Measurements from ENCODE around the gene ZMAT1. TPM values are rescaled to one million over a fixed set of nuclear protein-coding genes. Genes with fewer than 3 reads are reported as not detected.
"Not testable (repeated sequence)": the region's sequence is repeated elsewhere in the genome, so short reads cannot be mapped to it uniquely, and the experiment has no call there.

ZMAT1 gene
- 1.7 and 2.5 TPM in 2 replicates for total RNA-seq

DNA sequence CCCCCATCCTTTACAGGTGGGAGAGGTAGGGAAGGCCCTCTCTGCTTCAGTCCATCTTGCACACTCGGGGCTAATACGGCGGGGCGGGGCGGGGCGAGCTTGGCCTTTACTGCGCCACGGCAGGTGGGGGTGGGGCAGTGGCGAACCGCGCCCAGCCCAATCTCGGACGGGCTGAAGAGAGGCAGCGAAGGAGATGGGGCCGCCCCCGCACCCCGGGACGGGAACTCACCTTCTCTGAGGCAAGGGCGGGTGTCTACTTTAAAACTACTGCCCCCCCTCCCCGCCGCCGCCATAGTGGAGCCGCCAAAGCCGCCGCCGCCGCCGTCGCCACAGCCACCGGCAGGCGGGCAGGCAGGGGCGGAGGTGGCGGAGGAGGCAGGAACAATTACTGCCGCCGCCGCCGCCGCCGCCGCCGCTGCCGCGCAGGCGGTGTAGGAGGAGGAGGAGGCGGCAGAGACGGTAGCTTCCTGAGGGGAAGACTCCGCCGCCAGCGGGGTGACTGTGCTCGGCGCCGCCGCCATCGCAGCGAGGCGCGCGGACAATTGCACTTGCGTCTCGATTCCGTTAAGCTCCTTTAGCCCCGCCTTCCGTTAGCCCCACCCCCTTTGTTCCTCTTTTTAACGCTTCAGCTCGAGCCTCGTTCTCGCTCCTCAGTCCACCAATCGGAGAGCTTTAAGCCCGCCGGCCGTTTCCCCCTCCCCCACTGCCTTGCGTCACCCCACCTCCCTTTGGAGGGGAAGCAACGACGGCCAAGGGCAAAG lies at the start of gene ZMAT1:
Gene ZMAT1, minus strand, starts transcription at position 540 of the 761 bp plus-strand sequence. Its CDS starts 19 bp downstream, at position 521.
- peaks cover 9% of the 10 kb centered on the region for H3K4me1 Mint-ChIP-seq (ENCODE audit: low read depth)
- peak within 1 kb of the TSS; percentile 89 for H3K27ac Mint-ChIP-seq
- peak; percentile 82 for DNase-seq (ENCODE audit: low spot score)
- H3K36me3 Mint-ChIP-seq (ENCODE audit: low read depth) = peaks cover 3% of the 10 kb centered on the region
- intact Hi-C loops (cut with micrococcal nuclease) = loop anchor here (5.0 kb wide), 2 partner anchors 134 to 514 kb away; no protein-coding TSS in a partner anchor
- H3K9me3 Mint-ChIP-seq = peaks cover 10% of the 10 kb centered on the region
- peak within 1 kb of the TSS; percentile 84 for H3K4me3 Mint-ChIP-seq (ENCODE audit: low read depth)
- H3K27me3 Mint-ChIP-seq (ENCODE audit: low read depth) = no peaks in the 10 kb centered on the region

DNA sequence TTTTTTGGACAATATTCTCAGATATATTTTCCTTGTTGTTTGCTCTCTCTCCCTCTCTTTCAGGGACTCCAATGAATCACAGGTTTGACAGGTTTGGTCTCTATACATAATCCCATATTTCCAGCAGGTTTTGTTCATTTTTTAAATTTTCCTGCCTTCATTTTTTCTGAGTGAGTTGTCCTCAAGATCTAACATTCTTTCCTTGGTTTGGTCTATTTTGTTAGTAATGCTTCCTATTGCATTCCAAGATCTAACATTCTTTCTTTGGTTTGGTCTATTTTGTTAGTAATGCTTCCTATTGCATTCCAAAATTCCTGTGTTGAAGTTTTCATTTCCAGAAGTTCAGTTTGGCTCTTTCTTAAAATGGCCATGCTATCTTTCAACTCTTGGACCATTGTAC lies 45.3 kb upstream of the ZMAT1 start:
- Mint-ChIP-seq H3K9me3 (no peaks in the 10 kb centered on the region), H3K27ac (no peak overlapping the region), H3K36me3 (ENCODE audit: low read depth) (no peaks in the 10 kb centered on the region), H3K4me1 (ENCODE audit: low read depth) (no peaks in the 10 kb centered on the region), H3K27me3 (ENCODE audit: low read depth) (no peaks in the 10 kb centered on the region), H3K4me3 (ENCODE audit: low read depth) (no peak overlapping the region)
- intact Hi-C loops (cut with micrococcal nuclease) = no loop called here
- DNase-seq (ENCODE audit: low spot score) = no peak

- Mint-ChIP-seq H3K36me3 (ENCODE audit: low read depth) (no peaks in the 10 kb centered on the region), H3K27me3 (ENCODE audit: low read depth) (no peaks in the 10 kb centered on the region), H3K4me3 (ENCODE audit: low read depth) (no peak overlapping the region), H3K9me3 (no peaks in the 10 kb centered on the region), H3K4me1 (ENCODE audit: low read depth) (no peaks in the 10 kb centered on the region), H3K27ac (no peak overlapping the region)
- no peak for DNase-seq (ENCODE audit: low spot score)
- intact Hi-C loops (cut with micrococcal nuclease) = no loop called here
Observed at GRCh38 chrX:101973066-101973465, 41.2 kb upstream of the ZMAT1 start.

DNA sequence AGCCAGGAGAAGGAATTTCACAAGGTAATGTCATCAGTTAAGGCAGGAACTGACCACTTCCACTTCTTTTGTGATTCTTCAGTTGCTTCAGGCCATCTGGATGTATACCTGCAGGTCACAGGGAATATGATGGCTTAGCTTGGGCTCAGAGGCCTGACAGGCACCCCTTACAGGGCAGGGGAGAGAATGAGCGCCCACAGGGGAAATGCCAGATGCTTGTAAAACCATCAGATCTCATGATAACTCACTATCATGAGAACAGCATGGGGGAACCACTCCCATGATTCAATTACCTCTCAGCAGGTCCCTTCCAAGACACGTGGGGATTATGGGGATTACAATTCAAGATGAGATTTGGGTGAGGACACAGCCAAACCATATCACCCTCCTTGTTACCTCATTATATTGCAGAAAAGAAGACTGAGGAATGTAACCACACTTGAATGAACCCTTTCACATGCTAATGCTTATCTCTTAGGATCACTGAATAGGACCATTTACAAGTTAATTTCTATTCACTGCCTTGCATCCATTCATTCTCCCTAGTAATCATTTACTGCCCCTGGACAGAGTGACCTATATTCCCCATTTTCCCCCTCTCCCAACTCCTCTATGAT lies 33.2 kb upstream of the ZMAT1 start:
- H3K9me3 Mint-ChIP-seq; intact Hi-C loops (cut with micrococcal nuclease); H3K4me1 Mint-ChIP-seq (ENCODE audit: low read depth); H3K4me3 Mint-ChIP-seq (ENCODE audit: low read depth); DNase-seq (ENCODE audit: low spot score); H3K27me3 Mint-ChIP-seq (ENCODE audit: low read depth); H3K36me3 Mint-ChIP-seq (ENCODE audit: low read depth); H3K27ac Mint-ChIP-seq: not testable (repeated sequence)

GRCh38 chrX:101958139-101958538 lies 26.3 kb upstream of the ZMAT1 start:
- no peak overlapping the region for H3K27ac Mint-ChIP-seq
- intact Hi-C loops (cut with micrococcal nuclease) = no loop called here
- no peaks in the 10 kb centered on the region for H3K27me3 Mint-ChIP-seq (ENCODE audit: low read depth)
- peaks cover 2% of the 10 kb centered on the region for H3K9me3 Mint-ChIP-seq
- H3K4me1 Mint-ChIP-seq (ENCODE audit: low read depth) = no peaks in the 10 kb centered on the region
- no peaks in the 10 kb centered on the region for H3K36me3 Mint-ChIP-seq (ENCODE audit: low read depth)
- no peak for DNase-seq (ENCODE audit: low spot score)
- no peak overlapping the region for H3K4me3 Mint-ChIP-seq (ENCODE audit: low read depth)

DNA sequence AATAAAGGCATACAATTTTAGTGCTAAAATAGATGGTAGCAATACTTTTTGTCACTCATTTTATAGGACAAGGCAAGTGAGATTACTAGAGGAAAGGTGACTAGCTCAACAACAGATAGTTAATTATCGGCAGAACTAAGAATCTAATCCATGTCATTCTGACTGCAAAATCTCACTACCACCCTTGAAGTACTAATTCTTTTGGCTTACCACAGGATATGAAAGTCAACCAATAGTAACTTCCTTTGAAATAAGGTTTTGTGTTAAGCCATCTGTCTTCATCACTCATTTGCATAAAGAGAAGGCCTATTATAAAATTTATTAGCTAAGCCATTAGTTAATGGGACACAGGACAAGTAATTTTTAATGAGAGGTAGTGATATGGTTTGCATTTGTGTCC lies 25.3 kb upstream of the ZMAT1 start:
- Mint-ChIP-seq H3K9me3 (peaks cover 6% of the 10 kb centered on the region), H3K4me1 (ENCODE audit: low read depth) (no peaks in the 10 kb centered on the region), H3K36me3 (ENCODE audit: low read depth) (no peaks in the 10 kb centered on the region), H3K27me3 (ENCODE audit: low read depth) (no peaks in the 10 kb centered on the region), H3K27ac (no peak overlapping the region), H3K4me3 (ENCODE audit: low read depth) (no peak overlapping the region)
- intact Hi-C loops (cut with micrococcal nuclease) = no loop called here
- no peak for DNase-seq (ENCODE audit: low spot score)

GRCh38 chrX:101956556-101956955 lies 24.7 kb upstream of the ZMAT1 start:
- intact Hi-C loops (cut with micrococcal nuclease) = no loop called here

DNA sequence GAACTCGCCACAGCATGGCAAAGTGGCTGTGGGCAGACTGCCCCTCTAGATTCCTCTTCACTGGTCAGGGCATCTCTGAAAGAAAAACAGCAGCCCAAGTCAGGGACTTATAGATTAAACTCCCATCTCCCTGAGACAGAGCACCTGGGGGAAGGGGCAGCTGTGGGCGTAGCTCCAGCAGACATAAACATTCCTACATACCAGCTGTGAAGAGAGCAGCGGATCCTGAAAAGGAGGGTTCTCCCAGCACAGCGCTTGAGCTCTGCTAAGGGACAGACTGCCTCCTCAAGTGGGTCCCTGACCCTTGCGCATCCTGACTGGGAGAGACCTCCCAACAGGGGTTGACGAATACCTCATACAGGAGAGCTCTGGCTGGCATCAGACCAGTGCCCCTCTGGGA lies 18.8 kb upstream of the ZMAT1 start:
- peaks cover 3% of the 10 kb centered on the region for H3K27me3 Mint-ChIP-seq (ENCODE audit: low read depth)
- H3K9me3 Mint-ChIP-seq = peaks cover 6% of the 10 kb centered on the region

More at GRCh38 chrX:101956556-101956955, 24.7 kb upstream of the ZMAT1 start:
- Mint-ChIP-seq H3K9me3 (peaks cover 6% of the 10 kb centered on the region), H3K27ac (no peak overlapping the region), H3K36me3 (ENCODE audit: low read depth) (no peaks in the 10 kb centered on the region), H3K4me1 (ENCODE audit: low read depth) (no peaks in the 10 kb centered on the region), H3K27me3 (ENCODE audit: low read depth) (no peaks in the 10 kb centered on the region), H3K4me3 (ENCODE audit: low read depth) (no peak overlapping the region)
- no peak for DNase-seq (ENCODE audit: low spot score)

GRCh38 chrX:101932249-101932570 lies 383 bp upstream of the ZMAT1 start:
- intact Hi-C loops (cut with micrococcal nuclease) = loop anchor here (5.0 kb wide), 2 partner anchors 135 to 515 kb away; no protein-coding TSS in a partner anchor
- Mint-ChIP-seq H3K4me3 (ENCODE audit: low read depth) (peak overlapping the region; percentile 81), H3K4me1 (ENCODE audit: low read depth) (peaks cover 9% of the 10 kb centered on the region), H3K27ac (peak overlapping the region; percentile 89), H3K27me3 (ENCODE audit: low read depth) (no peaks in the 10 kb centered on the region), H3K36me3 (ENCODE audit: low read depth) (peaks cover 3% of the 10 kb centered on the region), H3K9me3 (peaks cover 10% of the 10 kb centered on the region)
- DNase-seq (ENCODE audit: low spot score) = no peak

More for the DNA sequence above, 18.8 kb upstream of the ZMAT1 start:
- no peak overlapping the region for H3K4me3 Mint-ChIP-seq (ENCODE audit: low read depth)
- no peak for DNase-seq (ENCODE audit: low spot score)
- H3K27ac Mint-ChIP-seq = no peak overlapping the region
- H3K4me1 Mint-ChIP-seq (ENCODE audit: low read depth) = no peaks in the 10 kb centered on the region
- intact Hi-C loops (cut with micrococcal nuclease) = no loop called here
- no peaks in the 10 kb centered on the region for H3K36me3 Mint-ChIP-seq (ENCODE audit: low read depth)

- Mint-ChIP-seq H3K9me3 (peaks cover 10% of the 10 kb centered on the region), H3K27ac (peak overlapping the region; percentile 76), H3K4me3 (ENCODE audit: low read depth) (peak overlapping the region; percentile 84), H3K36me3 (ENCODE audit: low read depth) (peaks cover 3% of the 10 kb centered on the region), H3K4me1 (ENCODE audit: low read depth) (peaks cover 9% of the 10 kb centered on the region), H3K27me3 (ENCODE audit: low read depth) (no peaks in the 10 kb centered on the region)
- DNase-seq (ENCODE audit: low spot score) = no peak
- intact Hi-C loops (cut with micrococcal nuclease) = loop anchor here (5.0 kb wide), 2 partner anchors 134 to 514 kb away; no protein-coding TSS in a partner anchor
Observed at GRCh38 chrX:101931136-101931487, 715 bp downstream of the ZMAT1 start.

- intact Hi-C loops (cut with micrococcal nuclease) = no loop called here
- H3K27ac Mint-ChIP-seq = no peak overlapping the region
Observed at GRCh38 chrX:101925733-101926132, 6.1 kb downstream of the ZMAT1 start.

GRCh38 chrX:101918751-101919150 lies 13.1 kb downstream of the ZMAT1 start:
- intact Hi-C loops (cut with micrococcal nuclease) = no loop called here
- no peak for DNase-seq (ENCODE audit: low spot score)
- Mint-ChIP-seq H3K36me3 (ENCODE audit: low read depth) (no peaks in the 10 kb centered on the region), H3K4me1 (ENCODE audit: low read depth) (no peaks in the 10 kb centered on the region), H3K9me3 (peaks cover 4% of the 10 kb centered on the region), H3K4me3 (ENCODE audit: low read depth) (no peak overlapping the region), H3K27ac (no peak overlapping the region), H3K27me3 (ENCODE audit: low read depth) (no peaks in the 10 kb centered on the region)

More at GRCh38 chrX:101925733-101926132, 6.1 kb downstream of the ZMAT1 start:
- Mint-ChIP-seq H3K36me3 (ENCODE audit: low read depth) (no peaks in the 10 kb centered on the region), H3K4me1 (ENCODE audit: low read depth) (no peaks in the 10 kb centered on the region), H3K27me3 (ENCODE audit: low read depth) (no peaks in the 10 kb centered on the region), H3K9me3 (no peaks in the 10 kb centered on the region), H3K4me3 (ENCODE audit: low read depth) (no peak overlapping the region)
- DNase-seq (ENCODE audit: low spot score) = no peak

DNA sequence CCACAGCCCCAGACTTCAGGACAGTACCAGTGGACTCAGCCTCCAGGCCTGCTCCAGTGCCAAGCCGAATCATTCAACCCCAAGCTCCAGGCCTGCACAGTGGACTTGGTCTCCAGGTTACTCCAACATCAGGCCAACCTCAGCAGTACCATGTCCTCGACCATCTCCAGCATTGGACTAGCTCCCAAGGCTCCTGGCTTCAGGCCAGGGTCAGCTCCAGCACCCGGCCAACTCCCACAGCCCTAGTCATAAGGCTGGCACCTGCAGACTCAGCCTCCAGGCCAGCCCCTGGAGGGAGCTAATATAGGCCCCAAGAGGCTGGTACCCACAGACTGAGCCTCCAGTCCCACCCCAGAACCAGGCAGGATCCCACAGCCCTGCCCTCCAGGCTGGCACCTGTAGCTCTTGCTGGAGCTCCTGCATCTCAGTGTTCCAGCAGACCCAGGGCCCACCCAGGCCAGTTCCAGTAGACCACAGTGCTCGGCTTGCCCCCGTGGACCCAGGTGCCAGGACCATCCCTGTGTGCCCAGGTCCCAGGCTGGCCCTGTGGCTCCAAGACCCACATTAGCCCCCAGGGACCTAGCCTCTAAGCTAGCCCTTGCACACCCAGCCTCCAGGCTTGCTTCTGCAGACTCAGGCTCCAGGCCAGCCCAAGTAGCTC lies 25.6 kb downstream of the ZMAT1 start:
- intact Hi-C loops (cut with micrococcal nuclease) = no loop called here
- Mint-ChIP-seq H3K4me3 (ENCODE audit: low read depth) (no peak overlapping the region), H3K27me3 (ENCODE audit: low read depth) (no peaks in the 10 kb centered on the region), H3K9me3 (peaks cover 16% of the 10 kb centered on the region), H3K27ac (no peak overlapping the region), H3K4me1 (ENCODE audit: low read depth) (no peaks in the 10 kb centered on the region), H3K36me3 (ENCODE audit: low read depth) (no peaks in the 10 kb centered on the region)
- DNase-seq (ENCODE audit: low spot score) = no peak

All from activated T-helper 2 cell treated with anti-CD3 and anti-CD28 coated beads, Interferon-gamma antibody, Interleukin-2, Interleukin-4, amounts not matched to agents 10 μg/mL and 5 μg/mL and 100 μg/mL, durations not matched to agents 14 hours and 24 hours and 36 hours (primary cell).